Activated CD4-positive, alpha-beta T cell treated with anti-CD3 and anti-CD28 coated beads, Interleukin-2, Interleukin-6, amounts not matched to agents 100 ng/mL and 50 ng/mL, durations not matched to agents 16 hours and 8 hours (primary cell): Measurements from ENCODE around the gene GPSM1.

Experiments
- DNase-seq: peaks from one replicate; pipeline ENCODE4 v3.0.0-alpha.2; 2020

Gene GPSM1

GRCh38 chr9:136305804-136306203, 21.5 kb upstream of the GPSM1 start:
- no peak for DNase-seq

GRCh38 chr9:136306211-136307208, 20.8 kb upstream of the GPSM1 start:
- no peak for DNase-seq

GRCh38 chr9:136307215-136307750, 20.1 kb upstream of the GPSM1 start:
- no peak for DNase-seq

- DNase-seq = no peak
Observed at GRCh38 chr9:136308006-136308701, 19.2 kb upstream of the GPSM1 start.

GRCh38 chr9:136308702-136309053, 18.7 kb upstream of the GPSM1 start:
- DNase-seq = no peak

- no peak for DNase-seq
Observed at GRCh38 chr9:136309101-136309801, 18.1 kb upstream of the GPSM1 start.

- no peak for DNase-seq
Observed at GRCh38 chr9:136309806-136310220, 17.5 kb upstream of the GPSM1 start.

GRCh38 chr9:136310273-136311030, 16.9 kb upstream of the GPSM1 start:
- DNase-seq = no peak

GRCh38 chr9:136311051-136312008, 16.0 kb upstream of the GPSM1 start:
- no peak for DNase-seq

- DNase-seq = no peak
Observed at GRCh38 chr9:136312009-136312375, 15.3 kb upstream of the GPSM1 start.

GRCh38 chr9:136312436-136312835, 14.9 kb upstream of the GPSM1 start:
- DNase-seq = peak; percentile 45

- no peak for DNase-seq
Observed at GRCh38 chr9:136313111-136314055, 14.0 kb upstream of the GPSM1 start.

- no peak for DNase-seq
Observed at GRCh38 chr9:136314056-136314416, 13.3 kb upstream of the GPSM1 start.

GRCh38 chr9:136314944-136315343, 12.4 kb upstream of the GPSM1 start:
- no peak for DNase-seq

- DNase-seq = no peak
Observed at GRCh38 chr9:136316271-136316751, 11.0 kb upstream of the GPSM1 start.

- DNase-seq = no peak
Observed at GRCh38 chr9:136316896-136317676, 10.3 kb upstream of the GPSM1 start.

GRCh38 chr9:136317695-136318094, 9.6 kb upstream of the GPSM1 start:
- no peak for DNase-seq

- DNase-seq = no peak
Observed at GRCh38 chr9:136318111-136318775, 9.1 kb upstream of the GPSM1 start.
